ENCODE results near the gene NHSL1.

Gene NHSL1

GRCh38 chr6:138518054-138518453, 18.8 kb upstream of the NHSL1 start:
- no peak overlapping the region for H3K18ac ChIP-seq (ENCODE audit: low read length)
- no peak overlapping the region for H3K27ac ChIP-seq (replicated peaks; ENCODE audit: low read length)
- H3K4me1 ChIP-seq (ENCODE audit: control insufficient read depth in 2 of 2, insufficient read depth in 1 of 2, low read depth in 1 of 2, low read length in 2 of 2) = peaks cover 7 to 11% of the 10 kb centered on the region in 2 donors

DNA sequence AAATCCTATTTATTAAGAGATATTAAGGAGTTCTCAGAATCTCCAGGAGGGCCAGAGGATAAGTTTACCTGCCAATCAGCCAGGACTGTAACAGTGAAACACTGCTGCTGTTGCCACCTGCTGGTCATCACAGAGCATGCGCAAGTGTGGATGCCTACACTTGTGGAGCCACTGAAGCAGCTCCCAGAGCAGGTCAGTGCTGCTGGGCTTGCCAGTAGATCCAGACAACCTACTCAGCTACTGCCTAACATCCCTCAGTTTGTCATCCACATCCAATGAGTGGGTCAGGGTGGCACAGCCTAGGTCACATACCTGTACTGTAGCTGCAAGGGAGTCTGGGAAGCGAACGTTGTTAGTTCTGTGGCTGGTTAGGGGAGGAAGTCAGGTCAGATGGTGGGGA, 18.3 kb upstream of the NHSL1 start:
- Histone ChIP-seq H2BK5ac (ENCODE audit: low read length) (no peak overlapping the region), H2BK15ac (ENCODE audit: low read length) (no peak overlapping the region), H3K9ac (ENCODE audit: low read depth, low read length, poor library complexity) (no peak overlapping the region), H3K14ac (ENCODE audit: low read length) (no peak overlapping the region), H3K27me3 (ENCODE audit: control insufficient read depth in 3 of 3, insufficient read depth in 3 of 3, low read depth in 1 of 3, low read length in 3 of 3) (no peaks in the 10 kb centered on the region), H3K18ac (ENCODE audit: low read length) (no peak overlapping the region), H3K4ac (ENCODE audit: low read length) (no peak overlapping the region), H3K4me3 (ENCODE audit: low read length in 2 of 2) (peak overlapping the region in 1 of 2 donors; percentile 9), H3K4me1 (ENCODE audit: control insufficient read depth in 2 of 2, insufficient read depth in 1 of 2, low read depth in 1 of 2, low read length in 2 of 2) (peaks cover 5 to 15% of the 10 kb centered on the region in 2 donors), H4K8ac (ENCODE audit: low read depth, low read length) (no peak overlapping the region), H2AFZ (ENCODE audit: low read length) (no peak overlapping the region), H3K9me3 (replicated peaks in 1 of 2; ENCODE audit: control insufficient read depth in 2 of 2, insufficient read depth in 1 of 2, low read depth in 1 of 2, low read length in 2 of 2) (peaks cover 4 to 14% of the 10 kb centered on the region in 2 donors), H2AK5ac (ENCODE audit: low read depth, low read length) (no peak overlapping the region), H3K27ac (replicated peaks; ENCODE audit: low read length) (no peak overlapping the region), H3K79me1 (ENCODE audit: low read depth, low read length) (no peaks in the 10 kb centered on the region), H3K36me3 (replicated peaks in 1 of 2; ENCODE audit: control insufficient read depth in 2 of 2, insufficient read depth in 2 of 2, low read length in 2 of 2) (peaks cover 4 to 31% of the 10 kb centered on the region in 2 donors), H3K23ac (ENCODE audit: low read depth, low read length, poor library complexity) (no peak overlapping the region), H2BK120ac (ENCODE audit: low read depth, low read length) (no peak overlapping the region), H2BK12ac (ENCODE audit: low read length) (no peak overlapping the region), H4K91ac (ENCODE audit: low read depth, low read length, poor library complexity) (no peak overlapping the region), H3K4me2 (ENCODE audit: insufficient read depth, low read length, poor library complexity, severe bottlenecking) (no peak overlapping the region)
- DNase-seq (ENCODE audit: low spot score) = no peak
- no CpG with 5 or more reads among the region's 3 CpGs for WGBS, 2 donors (ENCODE audit: extremely low coverage in 2 of 2, insufficient read length in 2 of 2, insufficient replicate concordance in 1 of 2)

More at GRCh38 chr6:138518054-138518453, 18.8 kb upstream of the NHSL1 start:
- H3K14ac ChIP-seq (ENCODE audit: low read length) = no peak overlapping the region
- H3K27me3 ChIP-seq (ENCODE audit: control insufficient read depth in 3 of 3, insufficient read depth in 3 of 3, low read depth in 1 of 3, low read length in 3 of 3) = no peaks in the 10 kb centered on the region
- no peak overlapping the region for H3K23ac ChIP-seq (ENCODE audit: low read depth, low read length, poor library complexity)
- H3K4me2 ChIP-seq (ENCODE audit: insufficient read depth, low read length, poor library complexity, severe bottlenecking) = no peak overlapping the region
- H3K79me1 ChIP-seq (ENCODE audit: low read depth, low read length) = no peaks in the 10 kb centered on the region
- no peak overlapping the region for H4K8ac ChIP-seq (ENCODE audit: low read depth, low read length)
- H4K91ac ChIP-seq (ENCODE audit: low read depth, low read length, poor library complexity) = no peak overlapping the region
- H2AFZ ChIP-seq (ENCODE audit: low read length) = no peak overlapping the region
- H2BK120ac ChIP-seq (ENCODE audit: low read depth, low read length) = no peak overlapping the region
- no peak overlapping the region for H2BK15ac ChIP-seq (ENCODE audit: low read length)
- no peak overlapping the region for H3K4me3 ChIP-seq (ENCODE audit: low read length in 2 of 2)
- H3K9ac ChIP-seq (ENCODE audit: low read depth, low read length, poor library complexity) = no peak overlapping the region
- H3K36me3 ChIP-seq (replicated peaks in 1 of 2; ENCODE audit: control insufficient read depth in 2 of 2, insufficient read depth in 2 of 2, low read length in 2 of 2) = peaks cover 4 to 31% of the 10 kb centered on the region in 2 donors
- no peak overlapping the region for H2BK5ac ChIP-seq (ENCODE audit: low read length)
- H2AK5ac ChIP-seq (ENCODE audit: low read depth, low read length) = no peak overlapping the region
- peaks cover 4 to 14% of the 10 kb centered on the region in 2 donors for H3K9me3 ChIP-seq (replicated peaks in 1 of 2; ENCODE audit: control insufficient read depth in 2 of 2, insufficient read depth in 1 of 2, low read depth in 1 of 2, low read length in 2 of 2)
- no peak overlapping the region for H3K4ac ChIP-seq (ENCODE audit: low read length)
- no peak overlapping the region for H2BK12ac ChIP-seq (ENCODE audit: low read length)
- no peak for DNase-seq (ENCODE audit: low spot score)

DNA sequence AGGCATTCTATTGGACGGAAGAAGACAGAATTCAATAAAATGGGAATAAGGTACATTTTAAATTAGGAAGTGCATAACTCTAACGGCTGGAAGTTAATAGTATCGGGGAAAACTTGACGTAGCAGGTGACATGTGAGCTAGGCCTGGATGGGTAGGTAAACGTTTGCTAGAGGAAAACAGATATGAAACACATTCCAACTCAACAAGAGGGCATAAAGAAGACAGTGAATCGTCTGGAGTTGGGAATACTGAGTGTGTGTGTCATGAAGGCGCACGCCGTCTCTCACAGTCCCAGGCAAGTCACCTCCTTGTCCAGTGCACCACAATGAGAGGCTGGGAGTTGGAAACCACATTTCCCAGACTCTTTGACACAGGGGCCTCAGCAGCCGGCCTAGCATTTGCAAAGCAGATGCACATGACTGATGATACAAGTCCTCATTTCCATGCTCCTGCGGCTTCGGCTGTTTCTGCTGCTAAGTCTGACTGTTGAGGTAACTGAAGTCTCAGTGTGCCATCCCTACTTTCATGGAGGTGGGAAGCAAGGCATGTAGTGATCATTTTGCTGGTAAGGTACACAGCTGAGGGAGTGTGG, 16.5 kb upstream of the NHSL1 start:
- no CpG with 5 or more reads among the region's 12 CpGs for WGBS, 2 donors (ENCODE audit: extremely low coverage in 2 of 2, insufficient read length in 2 of 2, insufficient replicate concordance in 1 of 2)
- Histone ChIP-seq H3K9me3 (replicated peaks in 1 of 2; ENCODE audit: control insufficient read depth in 2 of 2, insufficient read depth in 1 of 2, low read depth in 1 of 2, low read length in 2 of 2) (peaks cover 4 to 14% of the 10 kb centered on the region in 2 donors), H3K36me3 (replicated peaks in 1 of 2; ENCODE audit: control insufficient read depth in 2 of 2, insufficient read depth in 2 of 2, low read length in 2 of 2) (peaks cover 4 to 25% of the 10 kb centered on the region in 2 donors), H2BK15ac (ENCODE audit: low read length) (peak overlapping the region; percentile 3), H2BK12ac (ENCODE audit: low read length) (no peak overlapping the region), H4K91ac (ENCODE audit: low read depth, low read length, poor library complexity) (peak overlapping the region; percentile 13), H3K4me3 (ENCODE audit: low read length in 2 of 2) (no peak overlapping the region), H3K27me3 (ENCODE audit: control insufficient read depth in 3 of 3, insufficient read depth in 3 of 3, low read depth in 1 of 3, low read length in 3 of 3) (no peaks in the 10 kb centered on the region), H3K4ac (ENCODE audit: low read length) (no peak overlapping the region), H3K79me1 (ENCODE audit: low read depth, low read length) (no peaks in the 10 kb centered on the region), H3K9ac (ENCODE audit: low read depth, low read length, poor library complexity) (no peak overlapping the region), H2AK5ac (ENCODE audit: low read depth, low read length) (peak overlapping the region; percentile 9), H3K18ac (ENCODE audit: low read length) (peak overlapping the region; percentile 61), H2BK120ac (ENCODE audit: low read depth, low read length) (no peak overlapping the region), H3K14ac (ENCODE audit: low read length) (no peak overlapping the region), H3K27ac (replicated peaks; ENCODE audit: low read length) (no peak overlapping the region), H4K8ac (ENCODE audit: low read depth, low read length) (no peak overlapping the region), H3K4me1 (ENCODE audit: control insufficient read depth in 2 of 2, insufficient read depth in 1 of 2, low read depth in 1 of 2, low read length in 2 of 2) (peaks cover 6 to 19% of the 10 kb centered on the region in 2 donors), H3K23ac (ENCODE audit: low read depth, low read length, poor library complexity) (no peak overlapping the region), H2AFZ (ENCODE audit: low read length) (no peak overlapping the region), H2BK5ac (ENCODE audit: low read length) (no peak overlapping the region), H3K4me2 (ENCODE audit: insufficient read depth, low read length, poor library complexity, severe bottlenecking) (no peak overlapping the region)
- DNase-seq (ENCODE audit: low spot score) = no peak

- no peak overlapping the region for H3K14ac ChIP-seq (ENCODE audit: low read length)
- no peaks in the 10 kb centered on the region for H3K79me1 ChIP-seq (ENCODE audit: low read depth, low read length)
- H3K9ac ChIP-seq (ENCODE audit: low read depth, low read length, poor library complexity) = no peak overlapping the region
- no peak overlapping the region for H4K8ac ChIP-seq (ENCODE audit: low read depth, low read length)
- H4K91ac ChIP-seq (ENCODE audit: low read depth, low read length, poor library complexity) = no peak overlapping the region
- H3K18ac ChIP-seq (ENCODE audit: low read length) = no peak overlapping the region
- peaks cover 6 to 19% of the 10 kb centered on the region in 2 donors for H3K4me1 ChIP-seq (ENCODE audit: control insufficient read depth in 2 of 2, insufficient read depth in 1 of 2, low read depth in 1 of 2, low read length in 2 of 2)
- H2BK15ac ChIP-seq (ENCODE audit: low read length) = no peak overlapping the region
- no peaks in the 10 kb centered on the region for H3K27me3 ChIP-seq (ENCODE audit: control insufficient read depth in 3 of 3, insufficient read depth in 3 of 3, low read depth in 1 of 3, low read length in 3 of 3)
- no peak overlapping the region for H3K27ac ChIP-seq (replicated peaks; ENCODE audit: low read length)
- no peak overlapping the region for H3K4ac ChIP-seq (ENCODE audit: low read length)
- H2BK12ac ChIP-seq (ENCODE audit: low read length) = no peak overlapping the region
- H3K4me2 ChIP-seq (ENCODE audit: insufficient read depth, low read length, poor library complexity, severe bottlenecking) = no peak overlapping the region
- H2AK5ac ChIP-seq (ENCODE audit: low read depth, low read length) = peak overlapping the region; percentile 47
- H2BK5ac ChIP-seq (ENCODE audit: low read length) = no peak overlapping the region
- no peak overlapping the region for H2AFZ ChIP-seq (ENCODE audit: low read length)
- H2BK120ac ChIP-seq (ENCODE audit: low read depth, low read length) = no peak overlapping the region
- peaks cover 4 to 25% of the 10 kb centered on the region in 2 donors for H3K36me3 ChIP-seq (replicated peaks in 1 of 2; ENCODE audit: control insufficient read depth in 2 of 2, insufficient read depth in 2 of 2, low read length in 2 of 2)
- no peak for DNase-seq (ENCODE audit: low spot score)
- H3K4me3 ChIP-seq (ENCODE audit: low read length in 2 of 2) = no peak overlapping the region
- no peak overlapping the region for H3K23ac ChIP-seq (ENCODE audit: low read depth, low read length, poor library complexity)
- no CpG with 5 or more reads among the region's 9 CpGs for WGBS, 2 donors (ENCODE audit: extremely low coverage in 2 of 2, insufficient read length in 2 of 2, insufficient replicate concordance in 1 of 2)
- peaks cover 4 to 14% of the 10 kb centered on the region in 2 donors for H3K9me3 ChIP-seq (replicated peaks in 1 of 2; ENCODE audit: control insufficient read depth in 2 of 2, insufficient read depth in 1 of 2, low read depth in 1 of 2, low read length in 2 of 2)
Measured at GRCh38 chr6:138514860-138515540, 15.7 kb upstream of the NHSL1 start.
